H1 (cell line): Measurements from ENCODE around the gene TM7SF3. TPM values are rescaled to one million over a fixed set of nuclear protein-coding genes. Genes with fewer than 3 reads are reported as not detected.

Source experiments
- ATF3 ChIP-seq: IDR thresholded peaks from 2 replicates; pipeline ENCODE4 v1.6.1; 2011; ENCODE audit warnings: low read depth, mild to moderate bottlenecking, low read length; ENCODE audit not compliant: insufficient read depth
- CBX8 ChIP-seq: fragments of 300-800, 300-1000 bp; sonication (generic); IDR thresholded peaks from 2 replicates; pipeline ENCODE4 v1.7.1; 2016; ENCODE audit warnings: low read depth, low read length, borderline replicate concordance
- CHD7 ChIP-seq: fragments of 300-600 bp; sonication (generic); IDR thresholded peaks from 2 replicates; pipeline ENCODE4 v1.7.1; 2012; ENCODE audit warnings: low read length, moderate library complexity, mild to moderate bottlenecking, inconsistent platforms; ENCODE audit not compliant: insufficient replicate concordance
- HDAC6 ChIP-seq: IDR thresholded peaks from one replicate; pipeline ENCODE4 v1.7.1; 2012; ENCODE audit warnings: low read depth, mild to moderate bottlenecking, inconsistent platforms, low read length, moderate library complexity
- JUN ChIP-seq: IDR thresholded peaks from 2 replicates; pipeline ENCODE4 v1.6.1; 2011; ENCODE audit warnings: low read depth, mild to moderate bottlenecking, improper control_type of control experiment, low read length
- JUND ChIP-seq: IDR thresholded peaks from 2 replicates; pipeline ENCODE4 v1.6.1; 2011; ENCODE audit warnings: mild to moderate bottlenecking, improper control_type of control experiment, low read length
- KDM5A ChIP-seq: fragments of 200-600 bp; IDR thresholded peaks from 2 replicates; pipeline ENCODE4 v1.7.1; 2012; ENCODE audit warnings: mild to moderate bottlenecking, low read length, inconsistent platforms, mixed read lengths
- NRF1 ChIP-seq: IDR thresholded peaks from 2 replicates; pipeline ENCODE4 v1.6.1; 2011; ENCODE audit warnings: mild to moderate bottlenecking, low read depth, low read length, improper control_type of control experiment
- polyA plus RNA-seq, 7 experiments: library from polyadenylated mRNA; depleted of rRNA in 3 of 7; stranded (reverse) in 5 of 7; unstranded in 2 of 7; fragments of >200 nt in 5 of 7; fragments of 200-250 nt in 2 of 7; gene quantifications; 1 replicate in 5 of 7; 2 replicates in 1 of 7; 4 replicates in 1 of 7; pipeline versions ENCODE4 v1.2.1 to v1.2.3, GENCODE V29; 2011 to 2013; ENCODE audit warnings: missing spikeins in 2 of 7, mixed read lengths in 2 of 7
- total RNA-seq: library from RNA; stranded (reverse); fragmentation: NEBNext Ultra II Directional; extraction: Animal tissue kit (Norgen Biotek cat#: 25700); gene quantifications from 2 replicates; pipeline ENCODE4 v1.2.1, GENCODE V29; 2021
- TF ChIP-seq, protein P1 (sequence below), 3 experiments: IDR thresholded peaks; 1 replicate in 2 of 3; 2 replicates in 1 of 3; pipeline versions ENCODE4 v1.5.1 to v1.6.1; 2011; ENCODE audit warnings: low read length in 3 of 3, mild to moderate bottlenecking in 3 of 3, inconsistent platforms in 2 of 3, low read depth in 1 of 3, moderate library complexity in 1 of 3; ENCODE audit not compliant: insufficient read depth in 1 of 3; ENCODE audit errors: control extremely low read depth in 1 of 3

The TM7SF3 gene
- total and polyA plus RNA-seq, 2 of the 8 experiments (the other 6 are each of a cell fraction or from before 2014, with no cell fraction given): 57.9 to 77.2 TPM

DNA sequence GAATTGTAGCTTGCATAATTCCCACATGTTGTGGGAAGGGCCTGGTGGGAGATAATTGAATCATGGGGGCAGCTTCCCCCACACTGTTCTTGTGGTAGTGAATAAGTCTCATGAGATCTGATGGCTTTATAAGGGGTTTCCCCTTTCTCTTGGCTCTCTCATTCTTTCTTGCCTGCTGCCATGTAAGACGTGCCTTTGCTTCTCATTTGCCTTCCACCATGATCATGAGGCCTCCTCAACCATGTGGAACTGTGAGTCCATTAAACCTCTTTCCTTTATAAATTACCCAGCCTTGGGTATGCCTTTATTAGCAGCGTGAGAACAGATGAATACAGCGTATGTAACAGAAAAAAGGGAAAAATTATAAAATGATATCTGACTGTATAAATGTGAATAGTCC is 47.1 kb upstream of the TM7SF3 start (continued):
- no peak for TF ChIP-seq CHD7
- TF ChIP-seq KDM5A: no peak
- TF ChIP-seq NRF1: no peak
- no peak for TF ChIP-seq ATF3
- no peak for TF ChIP-seq JUN
- TF ChIP-seq, protein P1, sequence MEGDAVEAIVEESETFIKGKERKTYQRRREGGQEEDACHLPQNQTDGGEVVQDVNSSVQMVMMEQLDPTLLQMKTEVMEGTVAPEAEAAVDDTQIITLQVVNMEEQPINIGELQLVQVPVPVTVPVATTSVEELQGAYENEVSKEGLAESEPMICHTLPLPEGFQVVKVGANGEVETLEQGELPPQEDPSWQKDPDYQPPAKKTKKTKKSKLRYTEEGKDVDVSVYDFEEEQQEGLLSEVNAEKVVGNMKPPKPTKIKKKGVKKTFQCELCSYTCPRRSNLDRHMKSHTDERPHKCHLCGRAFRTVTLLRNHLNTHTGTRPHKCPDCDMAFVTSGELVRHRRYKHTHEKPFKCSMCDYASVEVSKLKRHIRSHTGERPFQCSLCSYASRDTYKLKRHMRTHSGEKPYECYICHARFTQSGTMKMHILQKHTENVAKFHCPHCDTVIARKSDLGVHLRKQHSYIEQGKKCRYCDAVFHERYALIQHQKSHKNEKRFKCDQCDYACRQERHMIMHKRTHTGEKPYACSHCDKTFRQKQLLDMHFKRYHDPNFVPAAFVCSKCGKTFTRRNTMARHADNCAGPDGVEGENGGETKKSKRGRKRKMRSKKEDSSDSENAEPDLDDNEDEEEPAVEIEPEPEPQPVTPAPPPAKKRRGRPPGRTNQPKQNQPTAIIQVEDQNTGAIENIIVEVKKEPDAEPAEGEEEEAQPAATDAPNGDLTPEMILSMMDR (IDR thresholded peaks at IDR 0.05; ENCODE audit: control extremely low read depth in 1 of 3, insufficient read depth in 1 of 3, low read depth in 1 of 3, low read length in 3 of 3): no peak
- no peak for TF ChIP-seq JUND
- TF ChIP-seq HDAC6: no peak
- TF ChIP-seq CBX8: no peak
